ENCODE measurements around the gene OTOP3. TPM values are rescaled to one million over a fixed set of nuclear protein-coding genes. Genes with fewer than 3 reads are reported as not detected.

OTOP3 gene
- total RNA-seq, 1 experiment from 2014 or later: not detected

DNA sequence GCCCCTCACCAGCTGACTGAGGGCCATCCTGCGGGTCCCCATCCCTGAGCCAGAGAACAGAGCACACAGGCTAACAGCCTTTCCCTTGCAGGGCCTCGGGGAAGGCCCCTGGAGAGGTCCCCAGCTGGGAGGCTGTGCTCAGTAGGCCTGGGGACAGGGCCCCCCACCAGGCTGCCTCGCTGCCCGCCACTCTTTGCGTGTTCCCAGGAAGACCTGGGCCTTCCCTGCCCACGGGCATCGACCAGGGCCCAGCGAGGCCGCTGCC, 36.1 kb downstream of the OTOP3 start:
- Mint-ChIP-seq H3K27me3 (ENCODE audit: low read depth) (peaks cover 59% of the 10 kb centered on the region), H3K36me3 (ENCODE audit: insufficient read depth in 1 of 3, low read depth in 3 of 3) (no peaks in the 10 kb centered on the region), H3K4me1 (peaks cover 10 to 19% of the 10 kb centered on the region in 2 experiments), H3K9me3 (peaks cover 0 to 2% of the 10 kb centered on the region in 2 experiments; a peak in 1 of 5 replicates), H3K27ac (no peak overlapping the region), H3K4me3 (peak overlapping the region; percentile 67 to 83)
- no peak overlapping the region for H3K4ac ChIP-seq (ENCODE audit: low read depth, low read length)
- H3K18ac ChIP-seq (ENCODE audit: insufficient read length, low read depth, low read length): no peak overlapping the region
- peaks cover 8% of the 10 kb centered on the region for H3K23me2 ChIP-seq (ENCODE audit: insufficient read length, low read depth, low read length, poor library complexity, severe bottlenecking)
- no peak overlapping the region for H3K27ac ChIP-seq (ENCODE audit: insufficient read length, low read depth, low read length)
- H2BK120ac ChIP-seq (ENCODE audit: low read depth, low read length, poor library complexity, severe bottlenecking): no peak overlapping the region
- no peak overlapping the region for H2BK15ac ChIP-seq (ENCODE audit: low read depth, low read length)
- no peak overlapping the region for H3K14ac ChIP-seq (ENCODE audit: insufficient read depth, low read length)
- H2BK12ac ChIP-seq (ENCODE audit: insufficient read length, low read depth, low read length): no peak overlapping the region
- no peaks in the 10 kb centered on the region for H3K9me3 ChIP-seq (ENCODE audit: control insufficient read depth, low read depth, low read length)
- H3K4me1 ChIP-seq (ENCODE audit: insufficient read depth, low read length): no peaks in the 10 kb centered on the region; the same call in 1 of the 2 replicates
- H4K8ac ChIP-seq (replicated peaks; ENCODE audit: insufficient read length, low read depth, low read length): no peak overlapping the region
- no peaks in the 10 kb centered on the region for H4K20me1 ChIP-seq (ENCODE audit: control insufficient read depth, insufficient read depth, insufficient read length)
- no peak overlapping the region for H2BK20ac ChIP-seq (ENCODE audit: low read depth, low read length, poor library complexity, severe bottlenecking)
- WGBS (ENCODE audit: extremely low coverage, insufficient read length, low lambda C conversion rate): no CpG with 5 or more reads among the region's 9 CpGs
- no peak overlapping the region for H4K91ac ChIP-seq (ENCODE audit: insufficient read length, low read depth, low read length)
- no peak for DNase-seq
- peak overlapping the region; percentile 47 for H3K4me2 ChIP-seq (ENCODE audit: insufficient read depth, insufficient read length, low read length)
- no peaks in the 10 kb centered on the region for H3K79me1 ChIP-seq (ENCODE audit: insufficient read depth, low read depth, low read length, poor library complexity, severe bottlenecking)
- H2AFZ ChIP-seq (ENCODE audit: low read length): no peak overlapping the region
- H3K56ac ChIP-seq (ENCODE audit: insufficient read length, low read depth, low read length): no peak overlapping the region
- no peak overlapping the region for H2AK5ac ChIP-seq (ENCODE audit: insufficient read length, low read length)
- H3K9ac ChIP-seq (ENCODE audit: extremely low read depth, insufficient read length, low read length): no peak overlapping the region
- H2BK5ac ChIP-seq (ENCODE audit: insufficient read length, low read length): no peak overlapping the region
- H3K27me3 ChIP-seq (ENCODE audit: insufficient read depth, low read length): peaks cover 19% of the 10 kb centered on the region
- H3K23ac ChIP-seq (ENCODE audit: insufficient read length, low read depth, low read length): no peak overlapping the region
- H4K5ac ChIP-seq (ENCODE audit: insufficient read length, low read depth, low read length): no peak overlapping the region
- H3T11ph ChIP-seq (ENCODE audit: low read length): no peak overlapping the region
- TF ChIP-seq, protein P1, sequence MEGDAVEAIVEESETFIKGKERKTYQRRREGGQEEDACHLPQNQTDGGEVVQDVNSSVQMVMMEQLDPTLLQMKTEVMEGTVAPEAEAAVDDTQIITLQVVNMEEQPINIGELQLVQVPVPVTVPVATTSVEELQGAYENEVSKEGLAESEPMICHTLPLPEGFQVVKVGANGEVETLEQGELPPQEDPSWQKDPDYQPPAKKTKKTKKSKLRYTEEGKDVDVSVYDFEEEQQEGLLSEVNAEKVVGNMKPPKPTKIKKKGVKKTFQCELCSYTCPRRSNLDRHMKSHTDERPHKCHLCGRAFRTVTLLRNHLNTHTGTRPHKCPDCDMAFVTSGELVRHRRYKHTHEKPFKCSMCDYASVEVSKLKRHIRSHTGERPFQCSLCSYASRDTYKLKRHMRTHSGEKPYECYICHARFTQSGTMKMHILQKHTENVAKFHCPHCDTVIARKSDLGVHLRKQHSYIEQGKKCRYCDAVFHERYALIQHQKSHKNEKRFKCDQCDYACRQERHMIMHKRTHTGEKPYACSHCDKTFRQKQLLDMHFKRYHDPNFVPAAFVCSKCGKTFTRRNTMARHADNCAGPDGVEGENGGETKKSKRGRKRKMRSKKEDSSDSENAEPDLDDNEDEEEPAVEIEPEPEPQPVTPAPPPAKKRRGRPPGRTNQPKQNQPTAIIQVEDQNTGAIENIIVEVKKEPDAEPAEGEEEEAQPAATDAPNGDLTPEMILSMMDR (conservative IDR thresholded peaks at IDR 0.05): no peak
- H3K79me2 ChIP-seq (ENCODE audit: insufficient read depth, low read length): no peaks in the 10 kb centered on the region

Measured in H9 (cell line).